Measurements from ENCODE around the gene CHFR. TPM values are rescaled to one million over a fixed set of nuclear protein-coding genes. Genes with fewer than 3 reads are reported as not detected.

The CHFR gene
- total RNA-seq, 4 donors from 2014 or later, result 10.8 to 19.6 (median 12.1) TPM

GRCh38 chr12:132825089-132825488 lies 62.3 kb downstream of the CHFR start:
- Histone ChIP-seq H3K27me3 (no peaks in the 10 kb centered on the region), H3K27ac (no peak overlapping the region), H3K4me3 (no peak overlapping the region), H3K4me1 (peaks cover 15 to 22% of the 10 kb centered on the region in 2 donors), H3K36me3 (peaks cover 0 to 28% of the 10 kb centered on the region in 2 donors), H3K9me3 (no peaks in the 10 kb centered on the region)
- ATAC-seq, result no peak
- TF ChIP-seq CTCF (IDR thresholded peaks at IDR 0.05 in 4 of 5, conservative IDR thresholded peaks at IDR 0.05 in 1 of 5) (no peak), POLR2A (IDR thresholded peaks at IDR 0.05) (no peak)
- no peak for DNase-seq
- intact Hi-C loops (cut with DNase I; ENCODE audit: low total_unique reads), result loop anchor here (5.0 kb wide), 2 partner anchors 62 to 132 kb away; partner anchors contain the start of genes CHFR and ZNF605
- in situ Hi-C loops (cut with MboI; ENCODE audit: low sequenced_read_pairs in 4 of 4), result no loop called here

- TF ChIP-seq CTCF (IDR thresholded peaks at IDR 0.05 in 4 of 5, conservative IDR thresholded peaks at IDR 0.05 in 1 of 5) (no peak), POLR2A (IDR thresholded peaks at IDR 0.05) (no peak)
- H3K4me3 ChIP-seq, result no peak overlapping the region
- intact Hi-C loops (cut with DNase I; ENCODE audit: low total_unique reads), result no loop called here
- H3K9me3 ChIP-seq, result no peaks in the 10 kb centered on the region
- peaks cover 15 to 17% of the 10 kb centered on the region in 2 donors for H3K4me1 ChIP-seq
- no peak for DNase-seq
- ATAC-seq, result no peak
- H3K27ac ChIP-seq, result no peak overlapping the region
- in situ Hi-C loops (cut with MboI; ENCODE audit: low sequenced_read_pairs in 4 of 4), result no loop called here
- no peaks in the 10 kb centered on the region for H3K27me3 ChIP-seq
- peaks cover 0 to 39% of the 10 kb centered on the region in 2 donors for H3K36me3 ChIP-seq
Observed at GRCh38 chr12:132824053-132824452, 63.4 kb downstream of the CHFR start.

GRCh38 chr12:132818562-132818961 lies 68.8 kb downstream of the CHFR start:
- no peaks in the 10 kb centered on the region for H3K9me3 ChIP-seq
- H3K27ac ChIP-seq, result no peak overlapping the region
- no peaks in the 10 kb centered on the region for H3K4me1 ChIP-seq
- ATAC-seq (no peak), DNase-seq (no peak)
- TF ChIP-seq CTCF (IDR thresholded peaks at IDR 0.05 in 4 of 5, conservative IDR thresholded peaks at IDR 0.05 in 1 of 5), result no peak
- no peak for TF ChIP-seq POLR2A (IDR thresholded peaks at IDR 0.05)
- no peaks in the 10 kb centered on the region for H3K27me3 ChIP-seq
- no peak overlapping the region for H3K4me3 ChIP-seq
- in situ Hi-C loops (cut with MboI; ENCODE audit: low sequenced_read_pairs in 4 of 4) (no loop called here), intact Hi-C loops (cut with DNase I; ENCODE audit: low total_unique reads) (no loop called here)
- peaks cover 0 to 64% of the 10 kb centered on the region in 2 donors for H3K36me3 ChIP-seq

GRCh38 chr12:132814232-132814631 lies 73.2 kb downstream of the CHFR start:
- DNase-seq (no peak), ATAC-seq (no peak)
- Histone ChIP-seq H3K4me1 (no peaks in the 10 kb centered on the region), H3K9me3 (no peaks in the 10 kb centered on the region), H3K27me3 (no peaks in the 10 kb centered on the region), H3K36me3 (peaks cover 0 to 76% of the 10 kb centered on the region in 2 donors), H3K27ac (no peak overlapping the region), H3K4me3 (no peak overlapping the region)
- in situ Hi-C loops (cut with MboI; ENCODE audit: low sequenced_read_pairs in 4 of 4) (no loop called here), intact Hi-C loops (cut with DNase I; ENCODE audit: low total_unique reads) (no loop called here)
- no peak for TF ChIP-seq CTCF (IDR thresholded peaks at IDR 0.05 in 4 of 5, conservative IDR thresholded peaks at IDR 0.05 in 1 of 5)
- no peak for TF ChIP-seq POLR2A (IDR thresholded peaks at IDR 0.05)

GRCh38 chr12:132813443-132813842 lies 74.0 kb downstream of the CHFR start:
- Histone ChIP-seq H3K36me3 (peaks cover 0 to 73% of the 10 kb centered on the region in 2 donors), H3K27ac (no peak overlapping the region), H3K27me3 (no peaks in the 10 kb centered on the region), H3K4me3 (no peak overlapping the region), H3K9me3 (no peaks in the 10 kb centered on the region), H3K4me1 (no peaks in the 10 kb centered on the region)
- in situ Hi-C loops (cut with MboI; ENCODE audit: low sequenced_read_pairs in 4 of 4) (no loop called here), intact Hi-C loops (cut with DNase I; ENCODE audit: low total_unique reads) (no loop called here)
- ATAC-seq, result no peak
- TF ChIP-seq POLR2A (IDR thresholded peaks at IDR 0.05) (no peak), CTCF (IDR thresholded peaks at IDR 0.05 in 4 of 5, conservative IDR thresholded peaks at IDR 0.05 in 1 of 5) (no peak)
- DNase-seq, result no peak
